Liver (tissue), 3 donors: ENCODE results near the gene TSPOAP1.

Experiments
- CTCF ChIP-seq: fragments of 150-350 bp; IDR thresholded peaks from 2 replicates; pipeline ENCODE4 v1.5.1; 2017; ENCODE audit warnings: improper control_type of control experiment, low read depth, low read length; ENCODE audit not compliant: missing input control
- GABPA ChIP-seq, 2 donors: IDR thresholded peaks in 1 of 2; conservative IDR thresholded peaks in 1 of 2; 2 replicates each; pipeline ENCODE4 v1.6.1; 2016; ENCODE audit warnings: antibody characterized with exemption in 2 of 2, mild to moderate bottlenecking in 1 of 2, moderate library complexity in 1 of 2
- MAX ChIP-seq: IDR thresholded peaks from 2 replicates; pipeline ENCODE4 v1.6.1; 2016; ENCODE audit warnings: antibody characterized with exemption
- RAD21 ChIP-seq, 2 donors: IDR thresholded peaks; 2 replicates each; pipeline ENCODE4 v1.6.1; 2016; ENCODE audit warnings: antibody characterized with exemption in 2 of 2, mild to moderate bottlenecking in 2 of 2
- donor health status: healthy.
- donor health status: healthy.

GRCh38 chr17:58319173-58320162 lies 9.1 kb downstream of the TSPOAP1 start:
- TF ChIP-seq RAD21 (IDR thresholded peaks at IDR 0.05): no peak
- TF ChIP-seq CTCF: no peak
- no peak for TF ChIP-seq MAX
- no peak for TF ChIP-seq GABPA (IDR thresholded peaks at IDR 0.05 in 1 of 2, conservative IDR thresholded peaks at IDR 0.05 in 1 of 2)
